Medulla oblongata (tissue), 1 donor: Measurements from ENCODE around the gene RBM11.

Source experiments
- DNase-seq: peaks from one replicate; pipeline ENCODE4 v3.0.0-alpha.2; 2015; ENCODE audit errors: extremely low spot score

The RBM11 gene

GRCh38 chr21:14270631-14271030 lies 54.7 kb downstream of the RBM11 start:
- DNase-seq, result no peak

DNA sequence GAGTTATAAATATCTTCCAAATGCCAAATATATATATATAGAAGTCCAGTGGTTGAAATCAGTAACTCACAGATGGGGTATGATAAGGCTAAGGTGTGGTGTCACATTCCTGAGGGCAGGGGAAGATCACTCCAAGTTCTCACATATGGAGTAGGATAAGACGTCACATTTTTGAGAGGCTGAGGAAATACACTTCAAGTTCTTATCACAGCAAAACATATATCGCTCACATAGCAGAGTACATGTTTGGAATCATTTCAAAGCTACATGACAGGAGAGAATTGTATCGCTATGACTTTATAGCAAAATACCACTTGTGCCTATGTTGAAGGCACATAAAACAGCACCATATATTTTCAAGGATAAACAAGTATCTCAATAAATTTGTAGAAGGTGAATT lies 55.1 kb downstream of the RBM11 start:
- DNase-seq, result no peak

DNA sequence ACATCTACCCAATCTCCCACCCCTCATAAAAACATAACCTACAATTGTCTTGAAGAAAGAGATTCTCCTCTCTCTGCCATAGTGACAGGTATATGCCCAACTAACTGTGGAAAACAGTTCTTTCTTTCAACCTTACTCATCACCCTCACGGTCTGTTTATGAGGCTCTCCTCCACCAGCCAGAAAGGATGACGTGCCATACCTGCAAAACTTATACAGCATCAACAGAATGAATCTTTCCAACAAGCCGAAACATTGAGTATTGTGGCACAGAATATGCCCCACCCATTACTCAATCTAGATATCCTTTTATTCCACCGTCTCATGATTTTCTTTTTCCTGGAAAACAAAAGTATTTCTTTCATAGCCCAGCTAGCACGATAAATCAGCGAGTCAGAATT lies 55.7 kb downstream of the RBM11 start:
- DNase-seq, result no peak

DNA sequence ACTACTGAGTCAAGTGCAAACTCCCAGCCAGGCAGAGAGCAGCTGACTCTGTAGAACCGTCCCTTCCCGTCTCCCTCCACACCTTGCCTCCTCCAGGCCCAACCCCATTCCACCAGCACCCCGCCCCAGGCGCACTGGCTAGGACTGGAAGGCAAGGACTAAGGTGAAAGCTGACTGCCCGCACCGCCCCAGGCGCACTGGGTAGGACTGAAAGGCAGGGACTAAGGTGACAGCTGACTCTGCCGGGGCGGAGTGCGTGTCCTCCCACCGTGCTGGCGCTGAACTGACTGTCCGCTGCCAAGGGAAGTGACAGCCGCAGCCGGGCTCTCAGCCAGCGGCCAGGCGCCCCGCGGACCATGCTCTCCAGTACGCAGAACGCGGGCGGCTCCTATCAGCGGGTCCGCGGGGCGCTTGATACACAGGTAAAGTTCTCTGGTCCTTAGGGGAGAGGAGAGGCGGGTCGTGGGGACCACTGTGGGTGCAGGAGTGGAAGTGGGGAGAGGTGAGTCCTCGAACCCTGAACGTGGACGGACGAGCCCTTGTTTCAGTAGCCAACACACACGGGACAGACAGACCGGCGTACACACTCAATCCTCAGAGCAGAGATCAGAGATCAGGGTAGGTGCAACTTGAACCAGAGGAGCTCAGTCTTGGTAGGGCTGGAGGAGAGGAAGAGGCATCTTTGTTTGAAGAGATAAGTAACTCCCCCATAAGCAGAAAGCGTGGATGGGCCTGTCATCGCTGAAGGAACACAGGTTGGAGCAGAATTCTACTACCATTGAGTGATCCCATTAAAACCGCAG lies 58.0 kb downstream of the RBM11 start:
- peak; percentile 35 for DNase-seq

GRCh38 chr21:14275702-14276205 lies 59.8 kb downstream of the RBM11 start:
- DNase-seq, result no peak
